Measurements from ENCODE around the gene LRRC1. TPM values are rescaled to one million over a fixed set of nuclear protein-coding genes. Genes with fewer than 3 reads are reported as not detected.
A peak's percentile ranks its signal among the peaks of the same experiment; 100 is the strongest.

LRRC1 gene
- total and polyA plus RNA-seq, 7 experiments from 2014 or later = 1.2 to 3.6 (median 2.0) TPM

GRCh38 chr6:53878808-53879207, 84.0 kb downstream of the LRRC1 start:
- no peak overlapping the region for H3K27ac Mint-ChIP-seq
- Histone ChIP-seq H3K4me3 (ENCODE audit: low read length) (no peak overlapping the region), H3K27ac (ENCODE audit: low read depth, low read length) (no peak overlapping the region), H3K4me1 (ENCODE audit: control insufficient read depth in 2 of 2, insufficient read depth in 2 of 2, low read length in 2 of 2) (no peaks in the 10 kb centered on the region), H3K9me3 (ENCODE audit: control insufficient read depth in 2 of 3, low read length in 3 of 3) (no peaks in the 10 kb centered on the region), H3K27me3 (ENCODE audit: control insufficient read depth in 2 of 2, insufficient read depth in 2 of 2, low read length in 2 of 2) (no peaks in the 10 kb centered on the region), H3K36me3 (ENCODE audit: control insufficient read depth in 2 of 3, insufficient read depth in 3 of 3, low read length in 3 of 3) (no peaks in the 10 kb centered on the region)
- ChIA-PET CTCF (no interaction called here), POLR2A (no interaction called here)
- intact Hi-C loops (cut with micrococcal nuclease) = no loop called here
- peaks cover 0 to 15% (median 8%) of the 10 kb centered on the region in 5 donors for H3K36me3 Mint-ChIP-seq
- no peak for DNase-seq
- ATAC-seq = no peak
- H3K4me3 Mint-ChIP-seq = no peak overlapping the region
- no peaks in the 10 kb centered on the region for H3K4me1 Mint-ChIP-seq
- H3K9me3 Mint-ChIP-seq = peaks cover 0 to 8% (median under 1%) of the 10 kb centered on the region in 11 donors
- no peaks in the 10 kb centered on the region for H3K27me3 Mint-ChIP-seq

GRCh38 chr6:53879608-53880007, 84.8 kb downstream of the LRRC1 start:
- Mint-ChIP-seq H3K27ac (no peak overlapping the region), H3K4me1 (no peaks in the 10 kb centered on the region), H3K36me3 (peaks cover 0 to 15% (median 8%) of the 10 kb centered on the region in 5 donors), H3K4me3 (no peak overlapping the region), H3K9me3 (peaks cover 0 to 7% (median 0%) of the 10 kb centered on the region in 11 donors), H3K27me3 (no peaks in the 10 kb centered on the region)
- Histone ChIP-seq H3K36me3 (ENCODE audit: control insufficient read depth in 2 of 3, insufficient read depth in 3 of 3, low read length in 3 of 3) (no peaks in the 10 kb centered on the region), H3K4me3 (ENCODE audit: low read length) (no peak overlapping the region), H3K4me1 (ENCODE audit: control insufficient read depth in 2 of 2, insufficient read depth in 2 of 2, low read length in 2 of 2) (no peaks in the 10 kb centered on the region), H3K27ac (ENCODE audit: low read depth, low read length) (no peak overlapping the region), H3K9me3 (ENCODE audit: control insufficient read depth in 2 of 3, low read length in 3 of 3) (no peaks in the 10 kb centered on the region), H3K27me3 (ENCODE audit: control insufficient read depth in 2 of 2, insufficient read depth in 2 of 2, low read length in 2 of 2) (no peaks in the 10 kb centered on the region)
- POLR2A ChIA-PET = no interaction called here
- intact Hi-C loops (cut with micrococcal nuclease) = no loop called here
- DNase-seq = no peak
- CTCF ChIA-PET = no interaction called here
- ATAC-seq = no peak

- Mint-ChIP-seq H3K9me3 (peaks cover 0 to 2% (median 0%) of the 10 kb centered on the region in 11 donors), H3K4me1 (no peaks in the 10 kb centered on the region), H3K27me3 (no peaks in the 10 kb centered on the region), H3K36me3 (peaks cover 0 to 4% (median 0%) of the 10 kb centered on the region in 5 donors), H3K27ac (no peak overlapping the region), H3K4me3 (no peak overlapping the region)
- intact Hi-C loops (cut with micrococcal nuclease) = no loop called here
- Histone ChIP-seq H3K4me1 (ENCODE audit: control insufficient read depth in 2 of 2, insufficient read depth in 2 of 2, low read length in 2 of 2) (no peaks in the 10 kb centered on the region), H3K27me3 (ENCODE audit: control insufficient read depth in 2 of 2, insufficient read depth in 2 of 2, low read length in 2 of 2) (no peaks in the 10 kb centered on the region), H3K4me3 (ENCODE audit: low read length) (no peak overlapping the region), H3K36me3 (ENCODE audit: control insufficient read depth in 2 of 3, insufficient read depth in 3 of 3, low read length in 3 of 3) (no peaks in the 10 kb centered on the region), H3K27ac (ENCODE audit: low read depth, low read length) (no peak overlapping the region), H3K9me3 (ENCODE audit: control insufficient read depth in 2 of 3, low read length in 3 of 3) (no peaks in the 10 kb centered on the region)
- DNase-seq (no peak), ATAC-seq (no peak)
- CTCF ChIA-PET = no interaction called here
- POLR2A ChIA-PET = no interaction called here
Measured at GRCh38 chr6:53887316-53887715, 92.5 kb downstream of the LRRC1 start.

- H3K27me3 Mint-ChIP-seq = no peaks in the 10 kb centered on the region
- Histone ChIP-seq H3K36me3 (ENCODE audit: control insufficient read depth in 2 of 3, insufficient read depth in 3 of 3, low read length in 3 of 3) (no peaks in the 10 kb centered on the region), H3K27ac (ENCODE audit: low read depth, low read length) (no peak overlapping the region), H3K4me1 (ENCODE audit: control insufficient read depth in 2 of 2, insufficient read depth in 2 of 2, low read length in 2 of 2) (no peaks in the 10 kb centered on the region), H3K27me3 (ENCODE audit: control insufficient read depth in 2 of 2, insufficient read depth in 2 of 2, low read length in 2 of 2) (no peaks in the 10 kb centered on the region), H3K4me3 (ENCODE audit: low read length) (no peak overlapping the region), H3K9me3 (ENCODE audit: control insufficient read depth in 2 of 3, low read length in 3 of 3) (no peaks in the 10 kb centered on the region)
- intact Hi-C loops (cut with micrococcal nuclease) = no loop called here
- H3K4me1 Mint-ChIP-seq = peaks cover 0 to under 1% (median 0%) of the 10 kb centered on the region in 7 donors
- H3K36me3 Mint-ChIP-seq = no peaks in the 10 kb centered on the region
- CTCF ChIA-PET = no interaction called here
- no peaks in the 10 kb centered on the region for H3K9me3 Mint-ChIP-seq
- POLR2A ChIA-PET = no interaction called here
- no peak for ATAC-seq
- no peak overlapping the region for H3K27ac Mint-ChIP-seq
- no peak for DNase-seq
- H3K4me3 Mint-ChIP-seq = no peak overlapping the region
Measured at GRCh38 chr6:53888931-53889330, 94.1 kb downstream of the LRRC1 start.

DNA sequence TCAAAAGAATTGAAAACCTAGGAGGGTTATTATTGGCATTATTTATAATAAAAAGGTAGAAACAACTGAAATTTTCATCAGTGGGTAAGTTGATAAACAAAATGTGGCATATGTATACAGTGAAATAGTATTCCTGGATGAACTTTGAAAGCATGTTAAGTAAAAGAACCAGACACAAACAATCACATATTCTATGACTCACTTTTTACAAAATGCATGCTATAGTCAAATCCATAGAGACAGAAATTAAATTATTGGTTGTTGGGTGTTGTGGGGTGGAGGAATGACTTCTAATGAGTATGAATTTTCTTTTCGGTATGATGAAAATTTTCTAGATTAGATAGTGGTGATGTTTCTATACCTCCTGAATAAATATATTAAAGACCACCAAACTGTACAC, 94.6 kb downstream of the LRRC1 start:
- Mint-ChIP-seq H3K27ac (no peak overlapping the region), H3K27me3 (no peaks in the 10 kb centered on the region), H3K9me3 (no peaks in the 10 kb centered on the region), H3K4me1 (peaks cover 0 to 5% (median 0%) of the 10 kb centered on the region in 7 donors), H3K36me3 (no peaks in the 10 kb centered on the region), H3K4me3 (no peak overlapping the region)
- ChIA-PET CTCF (no interaction called here), POLR2A (no interaction called here)
- ATAC-seq (no peak), DNase-seq (no peak)
- intact Hi-C loops (cut with micrococcal nuclease) = no loop called here
- Histone ChIP-seq H3K27me3 (ENCODE audit: control insufficient read depth in 2 of 2, insufficient read depth in 2 of 2, low read length in 2 of 2) (no peaks in the 10 kb centered on the region), H3K4me3 (ENCODE audit: low read length) (no peak overlapping the region), H3K9me3 (ENCODE audit: control insufficient read depth in 2 of 3, low read length in 3 of 3) (no peaks in the 10 kb centered on the region), H3K36me3 (ENCODE audit: control insufficient read depth in 2 of 3, insufficient read depth in 3 of 3, low read length in 3 of 3) (no peaks in the 10 kb centered on the region), H3K4me1 (ENCODE audit: control insufficient read depth in 2 of 2, insufficient read depth in 2 of 2, low read length in 2 of 2) (no peaks in the 10 kb centered on the region), H3K27ac (ENCODE audit: low read depth, low read length) (no peak overlapping the region)

- intact Hi-C loops (cut with micrococcal nuclease) = no loop called here
- Mint-ChIP-seq H3K9me3 (no peaks in the 10 kb centered on the region), H3K4me1 (peaks cover 0 to 5% (median 0%) of the 10 kb centered on the region in 7 donors), H3K27ac (no peak overlapping the region), H3K27me3 (no peaks in the 10 kb centered on the region), H3K36me3 (peaks cover 0 to 8% (median 0%) of the 10 kb centered on the region in 5 donors), H3K4me3 (no peak overlapping the region)
- no peak for ATAC-seq
- DNase-seq = no peak
- no peak overlapping the region for H3K27ac ChIP-seq (ENCODE audit: low read depth, low read length)
- CTCF ChIA-PET = no interaction called here
- POLR2A ChIA-PET = no interaction called here
- H3K36me3 ChIP-seq (ENCODE audit: control insufficient read depth in 2 of 3, insufficient read depth in 3 of 3, low read length in 3 of 3) = no peaks in the 10 kb centered on the region
- H3K27me3 ChIP-seq (ENCODE audit: control insufficient read depth in 2 of 2, insufficient read depth in 2 of 2, low read length in 2 of 2) = no peaks in the 10 kb centered on the region
- H3K4me3 ChIP-seq (ENCODE audit: low read length) = no peak overlapping the region
- no peaks in the 10 kb centered on the region for H3K4me1 ChIP-seq (ENCODE audit: control insufficient read depth in 2 of 2, insufficient read depth in 2 of 2, low read length in 2 of 2)
- no peaks in the 10 kb centered on the region for H3K9me3 ChIP-seq (ENCODE audit: control insufficient read depth in 2 of 3, low read length in 3 of 3)
Measured at GRCh38 chr6:53892707-53893106, 97.9 kb downstream of the LRRC1 start.

DNA sequence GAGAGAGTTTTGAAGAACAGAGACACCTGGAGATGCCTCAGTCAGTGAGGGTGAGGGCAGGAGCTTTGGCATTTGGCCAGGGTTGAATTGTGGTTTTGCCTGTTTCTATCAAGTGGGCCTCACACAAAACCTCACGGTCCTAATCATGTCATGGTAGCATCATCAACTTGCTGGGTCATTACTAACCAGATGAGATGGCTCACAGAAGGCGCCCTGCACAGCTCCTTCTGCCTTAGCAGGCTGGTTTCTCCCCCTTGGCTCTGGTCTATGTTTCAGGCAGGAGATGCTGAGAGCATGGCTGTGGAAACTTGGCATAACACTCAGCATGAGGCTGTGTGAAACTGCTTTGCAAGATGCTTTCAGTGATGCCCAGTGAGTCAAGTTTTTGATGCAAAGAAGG, 99.3 kb downstream of the LRRC1 start:
- Histone ChIP-seq H3K36me3 (ENCODE audit: control insufficient read depth in 2 of 3, insufficient read depth in 3 of 3, low read length in 3 of 3) (no peaks in the 10 kb centered on the region), H3K27me3 (ENCODE audit: control insufficient read depth in 2 of 2, insufficient read depth in 2 of 2, low read length in 2 of 2) (no peaks in the 10 kb centered on the region), H3K27ac (ENCODE audit: low read depth, low read length) (no peak overlapping the region), H3K4me1 (ENCODE audit: control insufficient read depth in 2 of 2, insufficient read depth in 2 of 2, low read length in 2 of 2) (no peaks in the 10 kb centered on the region), H3K9me3 (ENCODE audit: control insufficient read depth in 2 of 3, low read length in 3 of 3) (no peaks in the 10 kb centered on the region), H3K4me3 (ENCODE audit: low read length) (no peak overlapping the region)
- ATAC-seq (no peak), DNase-seq (no peak)
- Mint-ChIP-seq H3K4me3 (no peak overlapping the region), H3K27ac (peak overlapping the region in 1 of 9 donors; percentile 38), H3K27me3 (no peaks in the 10 kb centered on the region), H3K36me3 (peaks cover 0 to 13% (median 0%) of the 10 kb centered on the region in 5 donors), H3K9me3 (no peaks in the 10 kb centered on the region), H3K4me1 (peaks cover 0 to 5% (median 0%) of the 10 kb centered on the region in 7 donors)
- intact Hi-C loops (cut with micrococcal nuclease) = no loop called here
- POLR2A ChIA-PET = no interaction called here
- CTCF ChIA-PET = no interaction called here

All from naive thymus-derived CD4-positive, alpha-beta T cell (primary cell).